ENCODE results near the gene IL26.

The IL26 gene

DNA sequence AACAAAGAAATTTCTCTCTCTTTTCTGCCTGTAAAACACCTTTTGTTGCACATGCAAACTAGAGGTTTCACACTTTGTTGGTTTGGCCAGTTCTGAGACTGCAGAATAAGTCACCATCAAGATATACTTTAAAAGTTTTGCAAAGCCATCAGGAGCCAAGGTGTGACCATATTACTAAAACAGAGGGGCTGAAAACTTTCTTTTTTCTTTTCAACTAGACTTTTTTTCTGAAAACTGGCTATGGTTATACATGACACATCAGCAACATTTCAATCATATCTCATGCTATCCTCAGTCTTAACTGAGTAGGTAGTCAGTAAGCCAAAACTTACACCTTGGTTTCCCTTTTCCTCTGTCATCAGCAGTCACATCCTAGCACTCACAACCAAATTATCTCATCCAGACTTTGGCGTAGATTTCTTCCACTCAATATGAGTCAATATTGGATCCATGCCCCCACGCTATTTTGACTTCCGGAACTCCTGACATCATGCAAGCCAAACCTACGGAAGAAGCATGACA, 62.0 kb downstream of the IL26 start:
- H3K27me3 ChIP-seq (ENCODE audit: low read length) = no peaks in the 10 kb centered on the region
- peak overlapping the region; percentile 38 for H3K4me2 ChIP-seq (ENCODE audit: low read depth, low read length, poor library complexity, severe bottlenecking)
- no peaks in the 10 kb centered on the region for H4K20me1 ChIP-seq (ENCODE audit: low read depth, low read length)
- H3K9ac ChIP-seq (ENCODE audit: low read length) = no peak overlapping the region
- H3K4me3 ChIP-seq (ENCODE audit: insufficient read depth, low read length, poor library complexity, severe bottlenecking) = no peak overlapping the region
- H3K9me2 ChIP-seq (replicated peaks; ENCODE audit: insufficient read depth, low read length) = no peaks in the 10 kb centered on the region
- TF ChIP-seq, protein P1, sequence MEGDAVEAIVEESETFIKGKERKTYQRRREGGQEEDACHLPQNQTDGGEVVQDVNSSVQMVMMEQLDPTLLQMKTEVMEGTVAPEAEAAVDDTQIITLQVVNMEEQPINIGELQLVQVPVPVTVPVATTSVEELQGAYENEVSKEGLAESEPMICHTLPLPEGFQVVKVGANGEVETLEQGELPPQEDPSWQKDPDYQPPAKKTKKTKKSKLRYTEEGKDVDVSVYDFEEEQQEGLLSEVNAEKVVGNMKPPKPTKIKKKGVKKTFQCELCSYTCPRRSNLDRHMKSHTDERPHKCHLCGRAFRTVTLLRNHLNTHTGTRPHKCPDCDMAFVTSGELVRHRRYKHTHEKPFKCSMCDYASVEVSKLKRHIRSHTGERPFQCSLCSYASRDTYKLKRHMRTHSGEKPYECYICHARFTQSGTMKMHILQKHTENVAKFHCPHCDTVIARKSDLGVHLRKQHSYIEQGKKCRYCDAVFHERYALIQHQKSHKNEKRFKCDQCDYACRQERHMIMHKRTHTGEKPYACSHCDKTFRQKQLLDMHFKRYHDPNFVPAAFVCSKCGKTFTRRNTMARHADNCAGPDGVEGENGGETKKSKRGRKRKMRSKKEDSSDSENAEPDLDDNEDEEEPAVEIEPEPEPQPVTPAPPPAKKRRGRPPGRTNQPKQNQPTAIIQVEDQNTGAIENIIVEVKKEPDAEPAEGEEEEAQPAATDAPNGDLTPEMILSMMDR (IDR thresholded peaks at IDR 0.05; ENCODE audit: insufficient read depth, low read length, poor library complexity, severe bottlenecking) = no peak
- no peaks in the 10 kb centered on the region for H3K79me2 ChIP-seq (ENCODE audit: insufficient read depth, low read length)
- no peaks in the 10 kb centered on the region for H3K36me3 ChIP-seq (ENCODE audit: low read length)
- H3K9me3 ChIP-seq (ENCODE audit: insufficient read depth, low read length) = no peaks in the 10 kb centered on the region
- no peak overlapping the region for H2AFZ ChIP-seq (ENCODE audit: low read depth, low read length, severe bottlenecking)
- H3K27ac ChIP-seq (ENCODE audit: low read depth, low read length) = peak overlapping the region; percentile 4; the same call in 1 of the 2 replicates
- no peaks in the 10 kb centered on the region for H3F3A ChIP-seq (ENCODE audit: insufficient read depth)

DNA sequence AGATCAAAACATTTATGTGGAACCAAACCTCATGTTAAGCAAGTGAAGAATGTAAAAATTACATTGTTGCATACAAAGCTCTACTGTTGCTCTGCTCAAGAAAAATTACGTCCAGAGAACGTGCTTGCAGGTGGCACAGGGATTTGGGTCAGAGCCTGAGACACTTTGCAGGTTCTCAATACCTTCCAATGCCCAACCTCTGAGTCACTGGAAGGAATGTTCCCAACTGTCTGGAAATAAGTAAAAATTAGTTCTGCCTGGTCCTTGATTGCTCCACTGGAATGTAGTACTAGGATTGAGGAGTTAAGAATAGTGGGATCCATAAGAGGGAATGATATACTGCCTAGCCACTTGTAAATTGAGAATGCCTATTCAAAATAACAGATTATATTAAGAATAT, 63.2 kb downstream of the IL26 start:
- Histone ChIP-seq H2AFZ (ENCODE audit: low read depth, low read length, severe bottlenecking) (no peak overlapping the region), H3K9ac (ENCODE audit: low read length) (no peak overlapping the region), H3K36me3 (ENCODE audit: low read length) (no peaks in the 10 kb centered on the region), H3K27ac (ENCODE audit: low read depth, low read length) (no peak overlapping the region), H3K4me2 (ENCODE audit: low read depth, low read length, poor library complexity, severe bottlenecking) (no peak overlapping the region), H3K4me3 (ENCODE audit: insufficient read depth, low read length, poor library complexity, severe bottlenecking) (no peak overlapping the region), H3K79me2 (ENCODE audit: insufficient read depth, low read length) (no peaks in the 10 kb centered on the region), H3K9me2 (replicated peaks; ENCODE audit: insufficient read depth, low read length) (no peaks in the 10 kb centered on the region), H4K20me1 (ENCODE audit: low read depth, low read length) (no peaks in the 10 kb centered on the region), H3K27me3 (ENCODE audit: low read length) (no peaks in the 10 kb centered on the region), H3K9me3 (ENCODE audit: insufficient read depth, low read length) (no peaks in the 10 kb centered on the region), H3F3A (ENCODE audit: insufficient read depth) (no peaks in the 10 kb centered on the region; the same call in 1 of the 2 replicates)
- TF ChIP-seq, protein P1 (IDR thresholded peaks at IDR 0.05; ENCODE audit: insufficient read depth, low read length, poor library complexity, severe bottlenecking) = no peak
- TF ChIP-seq EZH2phosphoT487 (conservative IDR thresholded peaks at IDR 0.05; ENCODE audit: low read length) = no peak

DNA sequence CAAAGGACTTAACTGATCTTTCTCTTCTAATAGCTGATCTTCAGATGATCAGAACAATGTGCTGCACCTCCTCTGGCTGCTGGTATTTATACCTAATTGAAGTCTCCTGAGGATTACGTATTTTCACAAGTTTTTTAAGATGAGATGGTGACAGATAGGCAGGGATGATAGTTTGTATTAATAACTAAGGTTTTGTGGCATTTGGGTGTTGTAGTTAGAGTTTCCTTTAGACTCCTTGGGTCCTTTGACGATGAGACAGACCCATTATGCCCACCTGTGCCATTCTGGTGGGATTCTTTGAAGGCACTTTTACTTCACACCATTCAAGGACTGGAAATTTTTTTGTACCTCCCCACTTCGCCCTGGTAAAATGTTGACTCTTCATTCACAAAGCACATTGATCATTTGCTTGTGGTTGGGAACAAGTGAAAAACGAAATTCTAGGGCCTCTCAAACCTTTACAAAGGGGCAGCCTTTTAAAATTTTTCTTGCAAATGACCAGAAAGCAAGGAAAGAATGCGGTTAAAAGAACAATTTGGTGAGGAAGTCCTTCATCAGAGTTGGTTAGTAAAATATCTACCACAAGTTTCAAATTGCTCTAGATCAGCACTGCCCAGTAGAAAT, 65.8 kb downstream of the IL26 start, which contains the start of gene IFNG:
TSS of gene IFNG (minus strand) at position 60 of the 624 bp plus-strand sequence. CDS start 125 bp downstream, outside the sequence.
- no peaks in the 10 kb centered on the region for H3K27me3 ChIP-seq (ENCODE audit: low read length)
- no peak within 1 kb of the TSS for H3K4me2 ChIP-seq (ENCODE audit: low read depth, low read length, poor library complexity, severe bottlenecking)
- H3K9ac ChIP-seq (ENCODE audit: low read length) = no peak within 1 kb of the TSS
- no peaks in the 10 kb centered on the region for H4K20me1 ChIP-seq (ENCODE audit: low read depth, low read length)
- H3K27ac ChIP-seq (ENCODE audit: low read depth, low read length) = no peak within 1 kb of the TSS
- no peaks in the 10 kb centered on the region for H3K9me3 ChIP-seq (ENCODE audit: insufficient read depth, low read length)
- no peaks in the 10 kb centered on the region for H3K9me2 ChIP-seq (replicated peaks; ENCODE audit: insufficient read depth, low read length)
- TF ChIP-seq, protein P1 (IDR thresholded peaks at IDR 0.05; ENCODE audit: insufficient read depth, low read length, poor library complexity, severe bottlenecking) = no peak
- no peak for TF ChIP-seq EZH2phosphoT487 (conservative IDR thresholded peaks at IDR 0.05; ENCODE audit: low read length)
- no peaks in the 10 kb centered on the region for H3K36me3 ChIP-seq (ENCODE audit: low read length)
- no peaks in the 10 kb centered on the region; the same call in 1 of the 2 replicates for H3F3A ChIP-seq (ENCODE audit: insufficient read depth)
- no peak within 1 kb of the TSS for H2AFZ ChIP-seq (ENCODE audit: low read depth, low read length, severe bottlenecking)
- H3K4me3 ChIP-seq (ENCODE audit: insufficient read depth, low read length, poor library complexity, severe bottlenecking) = no peak within 1 kb of the TSS
- H3K79me2 ChIP-seq (ENCODE audit: insufficient read depth, low read length) = no peaks in the 10 kb centered on the region
